Stimulated activated CD8-positive, alpha-beta memory T cell treated with anti-CD3 and anti-CD28 coated beads, Interleukin-7, amount 100 ng/mL, for 1 hour (primary cell): ENCODE data around the gene MAN1C1.

ENCODE experiments used
- DNase-seq, 2 donors: peaks; one replicate each; pipeline ENCODE4 v3.0.0-alpha.2; 2020; ENCODE audit warnings: low read depth in 2 of 2

The MAN1C1 gene

DNA sequence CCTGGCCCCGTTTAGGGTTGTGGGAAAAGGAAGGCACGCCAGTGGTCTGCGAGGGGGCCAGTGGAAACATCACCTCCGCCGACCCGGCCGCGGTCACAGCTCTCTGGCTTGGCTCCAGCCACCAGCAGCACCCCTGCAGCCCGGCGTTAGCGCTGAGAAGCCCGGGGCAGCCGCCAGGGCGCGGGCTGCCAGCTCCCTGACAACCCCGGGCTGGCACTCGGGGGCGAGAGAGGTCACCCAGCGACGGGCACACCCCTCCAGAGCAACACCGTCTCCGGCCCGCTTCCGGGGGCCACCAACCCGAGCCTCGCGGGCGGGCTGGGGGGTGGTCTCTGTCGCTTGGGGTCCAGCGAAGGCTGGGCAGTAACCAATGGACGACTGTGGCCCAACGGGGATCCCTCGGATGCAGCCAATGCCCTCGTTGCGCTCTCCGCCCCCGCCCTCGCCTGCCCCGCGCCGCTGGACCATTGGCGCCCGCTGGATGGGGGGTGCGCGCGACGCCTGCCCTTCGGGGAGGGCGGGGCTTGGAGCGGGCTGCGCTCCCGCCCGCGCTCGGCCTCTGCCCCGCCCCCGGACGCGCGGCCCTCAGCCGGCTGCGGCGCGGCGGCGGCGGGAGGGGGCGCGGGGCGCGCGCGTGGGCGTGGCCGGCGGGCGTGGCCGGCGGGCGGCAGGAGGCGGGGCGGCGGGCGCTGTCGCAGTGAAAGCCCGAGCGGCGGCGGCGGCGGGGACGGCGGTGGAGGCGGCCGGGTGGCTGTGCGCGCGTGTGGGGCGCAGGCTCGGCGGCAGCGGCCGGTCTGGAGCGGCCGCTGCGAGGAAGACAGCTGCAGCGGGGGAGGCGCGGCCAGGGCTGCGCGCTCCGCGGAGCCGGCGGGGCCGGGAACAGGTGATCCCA lies at the start of gene MAN1C1:
Gene MAN1C1 (plus strand): TSS at position 697 of the 892 bp plus-strand sequence. CDS start 1,007 bp downstream, outside the sequence.
- DNase-seq: peak; percentile 65 to 75

GRCh38 chr1:25567710-25568089 lies 48.9 kb upstream of the MAN1C1 start:
- DNase-seq: no peak

- no peak for DNase-seq
These were observed 48.3 kb upstream of the MAN1C1 start for GRCh38 chr1:25568090-25568833.

DNA sequence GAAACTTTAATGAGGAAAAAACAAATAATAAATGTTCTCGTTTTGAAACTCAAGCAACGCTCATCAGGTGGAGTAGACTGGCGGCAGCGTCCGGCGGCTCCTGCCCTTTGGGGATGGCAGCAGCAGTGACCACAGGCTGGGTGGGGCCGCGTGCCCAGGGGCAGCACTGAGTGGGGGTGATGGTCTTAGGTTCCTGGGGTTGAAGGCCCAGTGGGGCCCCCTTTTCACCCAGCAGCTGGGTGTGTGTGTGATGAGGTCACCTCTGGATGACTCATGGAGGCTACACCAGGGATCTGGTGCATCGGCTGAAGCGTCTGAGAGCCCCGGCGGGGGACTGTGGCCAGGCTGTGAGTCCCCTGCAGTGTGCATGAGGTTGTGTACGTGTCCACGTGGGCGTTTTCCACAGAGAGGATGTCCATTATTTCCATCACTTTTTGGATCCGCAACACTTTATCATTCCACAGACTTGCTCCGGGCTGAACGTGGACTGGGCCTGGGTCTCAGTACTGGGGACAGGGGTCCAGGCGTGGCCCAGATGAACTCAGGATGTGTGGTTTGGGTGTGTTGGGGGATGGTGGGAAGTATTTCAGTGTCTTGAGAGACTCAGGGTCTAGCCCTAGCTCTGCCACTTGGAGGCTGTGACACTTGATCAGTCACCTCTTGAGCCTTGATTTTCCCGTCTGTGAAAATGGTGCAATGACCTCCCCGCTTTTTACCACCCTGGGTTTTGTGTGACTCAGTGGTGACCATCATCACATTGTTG lies 47.6 kb upstream of the MAN1C1 start:
- DNase-seq: no peak

GRCh38 chr1:25569597-25570396 lies 46.8 kb upstream of the MAN1C1 start:
- DNase-seq: no peak

GRCh38 chr1:25570798-25571521 lies 45.6 kb upstream of the MAN1C1 start:
- no peak for DNase-seq

DNA sequence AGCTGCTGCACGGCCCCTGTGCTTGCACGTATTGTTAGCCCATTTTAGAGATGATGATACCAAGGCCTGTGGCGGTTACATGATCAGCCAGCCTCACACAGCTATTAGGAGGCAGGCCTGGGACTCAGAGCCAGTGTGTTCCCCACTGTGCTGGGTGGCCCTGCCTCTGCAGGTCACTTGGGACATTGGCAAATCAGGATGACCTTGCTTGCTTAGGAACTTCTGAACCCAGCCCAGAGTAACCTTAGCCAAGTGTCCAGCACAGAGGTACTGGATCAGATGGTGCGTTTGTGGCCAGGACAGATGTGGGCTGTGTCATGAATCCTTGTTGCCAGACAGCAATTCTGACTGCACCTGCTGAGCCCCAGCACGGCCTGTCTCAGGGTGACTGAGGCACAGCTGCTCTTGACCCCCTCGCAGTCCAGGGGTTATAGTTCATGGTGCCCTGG lies 45.0 kb upstream of the MAN1C1 start:
- no peak for DNase-seq

GRCh38 chr1:25572107-25572506 lies 44.5 kb upstream of the MAN1C1 start:
- DNase-seq: no peak

GRCh38 chr1:25572708-25573590 lies 43.6 kb upstream of the MAN1C1 start:
- DNase-seq: peak in 1 of 2 donors; percentile 16

DNA sequence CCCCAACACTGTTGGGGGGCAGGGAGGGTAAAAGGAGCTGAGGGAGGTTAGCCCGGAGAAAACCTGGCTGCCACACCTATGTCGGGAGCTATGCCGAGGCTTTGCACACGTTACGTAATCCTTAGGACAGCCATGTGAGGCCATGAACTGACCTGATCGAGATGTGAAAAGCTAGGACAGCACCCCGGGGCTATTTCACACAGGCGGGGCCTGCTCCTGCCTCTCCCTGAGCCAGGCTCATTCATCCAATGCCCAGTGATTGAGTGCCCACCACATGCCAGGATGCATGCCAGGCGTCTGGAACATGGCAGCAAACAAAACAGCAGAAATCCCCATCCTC lies 43.0 kb upstream of the MAN1C1 start:
- no peak for DNase-seq

- DNase-seq: no peak
These were observed 42.6 kb upstream of the MAN1C1 start for GRCh38 chr1:25573961-25574360.

GRCh38 chr1:25575191-25575590 lies 41.4 kb upstream of the MAN1C1 start:
- no peak for DNase-seq

DNA sequence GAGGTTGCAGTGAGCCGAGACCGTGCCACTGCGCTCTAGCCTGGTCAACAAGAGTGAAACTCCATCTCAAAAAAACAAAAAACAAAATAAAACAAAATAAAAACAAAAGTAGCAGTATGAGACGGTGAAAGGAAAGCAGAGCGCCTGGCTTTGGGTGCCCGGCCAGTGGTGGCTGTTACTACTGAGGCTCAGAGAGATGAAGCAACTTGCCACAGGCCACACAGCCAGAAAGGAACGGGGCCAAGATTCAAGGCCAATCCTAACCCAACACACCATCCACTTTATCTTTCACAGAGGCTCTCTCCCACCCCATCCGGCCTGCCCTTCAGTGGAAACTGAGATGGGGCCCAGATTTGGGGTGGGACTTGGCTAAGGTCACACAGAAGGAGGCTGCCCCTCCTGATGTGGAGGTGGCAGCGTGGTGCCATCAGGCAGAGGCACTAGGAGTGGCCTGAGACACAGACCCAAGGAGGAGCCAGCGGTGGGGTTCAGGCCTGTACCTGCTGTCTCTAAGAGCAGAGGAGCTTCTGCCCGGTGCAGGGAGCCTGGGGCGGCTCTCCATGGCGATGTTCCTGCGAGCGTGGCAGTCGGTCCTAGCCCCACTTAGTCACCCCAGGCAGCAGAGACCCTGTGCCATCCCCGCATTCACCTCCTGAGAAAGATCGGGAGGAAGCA lies 40.0 kb upstream of the MAN1C1 start:
- no peak for DNase-seq

DNA sequence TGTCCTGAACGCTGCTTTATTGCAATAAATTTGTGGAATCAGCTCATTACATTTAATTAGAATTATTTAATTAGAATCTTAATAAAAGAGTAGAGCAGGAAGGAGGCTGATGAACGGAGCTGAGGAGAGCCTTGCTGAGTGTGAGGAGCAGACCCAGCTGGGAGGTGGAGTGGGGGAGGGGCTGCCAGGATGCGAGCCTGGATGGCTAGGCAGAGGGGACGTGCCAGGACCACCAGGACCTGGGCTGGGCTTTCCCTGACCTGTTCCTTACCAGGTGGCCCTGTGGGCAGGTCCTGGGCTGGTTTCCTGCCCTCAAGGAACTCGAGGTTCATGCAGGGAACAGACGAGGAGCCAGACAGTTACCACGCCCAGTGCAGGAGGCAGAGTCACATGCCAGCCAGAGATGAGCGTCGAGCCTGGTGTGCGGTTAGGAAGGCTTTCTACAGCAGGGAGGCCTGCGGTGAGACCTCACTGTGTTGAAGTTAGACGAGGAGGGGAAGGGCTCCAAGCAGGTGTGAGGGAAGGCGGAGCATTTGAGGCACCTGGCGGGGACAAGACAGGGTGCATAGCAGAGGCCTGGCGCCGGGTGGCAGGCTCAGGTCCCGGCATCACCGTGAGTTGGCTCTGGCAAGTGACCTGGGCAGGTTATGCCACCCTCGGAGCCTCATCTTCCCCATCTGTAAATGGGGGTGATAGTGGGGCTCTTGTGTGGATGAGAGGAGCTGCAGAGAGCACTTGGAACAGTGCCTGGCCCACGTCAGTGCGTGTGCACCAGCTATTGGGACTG lies 39.3 kb upstream of the MAN1C1 start:
- no peak for DNase-seq

DNA sequence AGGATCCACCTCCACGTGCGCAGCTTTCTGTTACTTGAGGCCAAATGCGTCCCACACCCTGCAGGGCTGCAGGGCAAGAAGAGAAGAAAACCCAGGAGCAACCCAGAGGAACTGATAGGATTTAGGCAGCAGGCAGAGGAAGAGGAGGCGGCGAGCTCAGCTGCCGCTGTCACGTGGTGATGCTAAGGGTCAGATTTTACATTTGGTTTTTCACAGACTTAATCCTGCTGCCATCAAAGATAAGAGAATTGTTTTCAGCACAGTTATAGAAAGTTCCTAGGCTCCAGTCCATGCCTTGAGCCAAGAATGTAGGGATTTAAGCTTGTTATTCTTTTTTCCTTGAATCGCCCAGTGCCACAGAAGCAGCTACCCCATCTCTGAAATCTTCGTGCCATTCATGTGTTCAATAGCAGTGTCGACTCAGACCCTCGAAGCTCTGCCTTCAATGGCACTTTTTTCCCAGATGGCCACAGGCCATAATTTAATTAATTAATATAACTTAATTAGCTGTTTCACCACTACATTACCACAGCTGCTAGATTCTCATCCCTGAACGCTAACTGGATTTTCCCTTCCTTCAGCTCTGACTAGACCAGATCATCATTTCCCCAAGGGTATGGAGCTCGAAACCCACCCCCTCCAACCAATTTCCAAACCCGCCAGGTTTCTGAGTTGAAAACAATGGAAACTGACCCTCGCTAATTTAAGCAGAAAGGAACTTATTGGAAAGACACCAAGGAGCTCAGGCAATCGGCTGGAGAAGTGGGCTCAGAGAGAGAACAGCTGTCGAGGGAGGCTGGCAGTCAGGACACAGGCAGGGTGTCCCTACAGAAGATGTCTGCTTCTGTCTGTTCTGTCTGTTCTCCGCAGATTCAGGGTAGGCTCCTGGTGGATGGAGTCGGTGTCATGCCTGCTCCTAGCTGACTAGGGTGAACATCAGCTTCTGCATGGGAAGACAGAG lies 37.0 kb upstream of the MAN1C1 start:
- DNase-seq: no peak

- DNase-seq: no peak
These were observed 35.7 kb upstream of the MAN1C1 start for GRCh38 chr1:25580927-25581326.

DNA sequence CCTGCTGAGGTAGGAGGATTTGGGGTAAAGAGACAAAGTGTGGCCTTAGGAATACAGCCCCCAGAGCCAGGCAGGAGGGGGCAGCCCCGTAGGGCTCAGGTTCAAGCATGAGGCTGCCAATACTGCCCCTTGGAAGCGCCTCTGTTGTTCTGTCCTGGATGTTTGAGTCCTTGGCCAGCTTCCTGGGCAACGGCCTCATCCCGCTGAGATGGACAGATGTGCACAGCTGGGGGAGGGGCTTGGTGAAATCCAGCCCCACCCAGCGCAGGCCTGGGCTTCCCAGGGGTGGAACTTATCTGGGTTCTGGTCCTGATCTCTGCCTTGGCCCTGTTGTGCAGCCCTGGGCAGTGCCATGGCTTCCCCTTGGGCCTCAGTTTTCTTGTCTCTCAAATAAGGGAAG lies 34.8 kb upstream of the MAN1C1 start:
- DNase-seq: no peak
